Fibroblast of skin of back (primary cell): Measurements from ENCODE around the gene GALNT18.

Source experiments
- DNase-seq: peaks from one replicate; pipeline ENCODE4 v3.0.0-alpha.2; 2013

Gene GALNT18

GRCh38 chr11:11525283-11525682, 96.5 kb downstream of the GALNT18 start:
- DNase-seq: no peak

DNA sequence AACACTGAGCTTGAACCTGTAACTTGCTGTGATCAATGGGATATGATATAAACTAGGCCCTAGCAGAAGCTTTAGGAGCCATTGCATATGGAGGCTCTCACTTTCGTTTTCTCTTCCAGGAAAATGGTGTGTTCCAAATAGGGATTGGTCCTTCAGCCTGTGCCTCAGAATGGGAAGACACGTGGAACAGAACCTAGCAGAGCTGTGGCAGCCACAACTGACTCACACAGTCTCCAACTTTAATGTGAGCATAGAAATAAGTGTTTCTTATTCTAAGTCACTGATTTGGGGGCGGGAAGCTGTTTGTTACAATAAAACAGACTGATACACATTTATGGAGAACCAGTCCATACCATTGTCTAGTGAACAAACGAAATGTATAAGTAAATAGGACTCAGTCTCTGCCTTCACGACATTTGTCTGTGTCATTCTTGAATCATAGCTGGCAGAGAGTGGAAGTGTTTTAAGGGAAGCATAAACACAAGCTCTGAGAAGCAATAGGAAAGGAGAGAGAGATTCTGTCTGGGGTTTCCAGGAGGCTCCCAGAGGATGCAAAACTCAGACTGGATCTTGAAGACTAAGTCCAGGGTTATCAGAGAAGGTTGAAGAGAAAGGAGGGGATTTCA, 97.3 kb downstream of the GALNT18 start:
- DNase-seq: no peak

GRCh38 chr11:11522591-11522990, 99.2 kb downstream of the GALNT18 start:
- DNase-seq: no peak

DNA sequence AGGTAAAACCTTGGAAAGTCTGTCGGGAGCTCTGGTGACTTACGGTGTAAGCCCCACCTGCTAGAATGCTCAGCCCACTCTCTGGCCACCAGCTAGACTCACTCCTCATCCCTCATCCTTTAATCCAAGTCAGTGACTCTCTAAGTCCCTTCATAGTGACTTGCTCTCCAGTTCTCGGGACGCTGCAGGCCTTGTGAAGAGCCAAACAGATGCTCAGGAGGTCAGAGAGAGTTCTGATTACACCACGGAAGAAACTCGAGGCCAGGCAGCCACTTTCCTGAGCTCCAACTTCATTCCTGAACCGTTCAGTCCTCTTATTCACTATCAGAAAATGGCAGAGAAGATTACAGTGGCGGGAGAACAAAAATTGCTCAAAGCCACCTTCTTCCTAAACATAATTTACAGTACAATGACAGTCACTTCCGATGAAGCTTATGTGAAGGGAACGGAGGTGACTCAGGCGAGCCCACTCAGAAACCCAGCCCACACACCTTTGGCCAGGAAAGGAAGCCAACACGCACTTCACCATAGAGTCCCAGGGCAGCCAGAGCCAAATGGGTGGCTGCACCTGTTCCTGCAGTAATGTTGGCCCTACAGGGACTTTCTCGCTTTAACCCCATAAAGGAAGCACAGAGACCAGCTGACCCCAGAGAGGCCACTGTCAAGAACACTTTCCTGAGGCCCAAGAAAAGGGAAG, 100.4 kb downstream of the GALNT18 start:
- DNase-seq: no peak

GRCh38 chr11:11520231-11521015, 101.4 kb downstream of the GALNT18 start:
- DNase-seq: no peak

GRCh38 chr11:11519184-11519583, 102.6 kb downstream of the GALNT18 start:
- DNase-seq: no peak

DNA sequence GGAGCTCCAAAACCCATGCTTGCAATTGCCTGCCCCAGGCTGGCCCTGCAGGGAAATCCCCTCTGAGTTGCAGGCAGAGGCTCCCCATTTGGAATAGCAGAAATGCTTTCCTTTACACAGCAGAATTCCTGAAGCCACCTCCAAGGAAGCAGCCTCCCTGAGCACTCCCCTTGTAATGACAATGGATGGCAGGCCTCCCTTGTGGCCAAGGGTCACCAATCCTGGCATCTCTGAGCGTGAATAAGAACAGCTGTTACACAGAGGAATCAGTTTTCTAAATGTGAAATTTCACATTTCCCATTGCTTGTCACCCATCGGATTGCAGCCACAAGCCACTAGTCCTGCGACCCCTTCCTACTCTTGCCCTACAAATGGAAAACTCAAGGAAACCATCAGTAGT, 107.6 kb downstream of the GALNT18 start:
- no peak for DNase-seq

- no peak for DNase-seq
Measured at GRCh38 chr11:11513422-11513821, 108.4 kb downstream of the GALNT18 start.

- DNase-seq: no peak
Measured at GRCh38 chr11:11512929-11513328, 108.9 kb downstream of the GALNT18 start.

DNA sequence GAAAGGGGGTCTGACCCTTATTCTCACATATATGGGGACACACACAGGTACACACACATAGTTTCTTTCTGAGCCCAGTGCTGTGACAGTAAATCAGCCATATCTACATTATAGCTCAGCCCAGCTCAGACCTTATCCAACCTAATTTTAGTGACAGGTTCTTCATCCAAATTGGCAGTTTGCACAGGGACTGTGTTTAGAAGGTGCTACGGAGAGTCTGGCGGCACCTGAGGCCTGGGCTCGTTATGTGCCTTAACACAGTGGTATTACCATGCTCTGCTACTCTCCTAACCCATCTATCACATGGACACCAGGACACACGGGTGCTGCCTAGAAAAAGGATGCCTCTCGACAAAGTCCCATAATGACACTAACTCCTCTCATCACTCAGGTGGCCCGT, 109.3 kb downstream of the GALNT18 start:
- no peak for DNase-seq

GRCh38 chr11:11512090-11512489, 109.7 kb downstream of the GALNT18 start:
- DNase-seq: no peak

- peak; percentile 21 for DNase-seq
Measured at GRCh38 chr11:11510939-11511338, 110.9 kb downstream of the GALNT18 start.

DNA sequence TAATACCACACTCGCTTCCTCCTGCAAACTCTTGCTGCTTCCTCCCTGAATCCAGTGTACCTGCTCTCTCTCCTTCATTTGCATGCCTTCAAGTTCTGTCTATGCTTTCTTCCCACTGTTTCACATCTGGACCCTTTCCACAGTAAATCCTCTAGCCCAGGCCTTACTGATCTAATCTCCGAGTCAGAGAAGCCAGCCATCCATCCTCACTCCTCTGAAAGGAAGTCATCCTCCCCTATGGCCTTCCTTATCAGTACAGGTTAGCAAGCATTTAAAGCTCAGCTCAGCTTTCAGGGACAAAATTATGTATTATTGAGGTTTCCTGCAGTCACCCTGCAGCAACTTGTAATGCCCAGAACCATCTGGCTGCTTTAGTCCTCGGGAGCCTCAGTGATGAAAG, 116.1 kb downstream of the GALNT18 start:
- DNase-seq: no peak

- DNase-seq: peak; percentile 16
Measured at GRCh38 chr11:11505190-11505589, 116.6 kb downstream of the GALNT18 start.

- no peak for DNase-seq
Measured at GRCh38 chr11:11504071-11504470, 117.7 kb downstream of the GALNT18 start.

- no peak for DNase-seq
Measured at GRCh38 chr11:11502263-11502861, 119.4 kb downstream of the GALNT18 start.

GRCh38 chr11:11501546-11502262, 120.1 kb downstream of the GALNT18 start:
- DNase-seq: no peak

- DNase-seq: no peak
Measured at GRCh38 chr11:11500744-11501487, 120.9 kb downstream of the GALNT18 start.

DNA sequence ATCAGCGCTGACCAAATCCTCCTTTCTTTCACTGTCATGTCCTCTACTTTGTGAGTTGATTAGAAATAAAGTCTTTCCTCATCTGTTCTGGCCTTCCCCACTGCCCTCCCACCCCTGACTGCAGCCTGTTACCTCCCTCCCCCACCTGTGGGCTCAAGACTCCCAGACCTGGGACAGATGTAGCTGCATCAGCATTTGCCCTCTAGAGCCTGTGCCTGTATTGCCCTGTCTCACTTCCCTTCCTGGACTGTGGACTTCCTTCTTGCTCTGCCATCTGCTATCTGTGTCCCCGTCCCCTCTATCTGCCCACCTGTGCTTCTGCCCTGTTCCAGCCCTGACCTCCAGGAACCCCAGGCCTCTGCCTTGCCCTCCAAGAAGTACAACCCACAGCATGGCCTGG, 122.5 kb downstream of the GALNT18 start:
- no peak for DNase-seq

- DNase-seq: no peak
Measured at GRCh38 chr11:11498195-11498594, 123.6 kb downstream of the GALNT18 start.

DNA sequence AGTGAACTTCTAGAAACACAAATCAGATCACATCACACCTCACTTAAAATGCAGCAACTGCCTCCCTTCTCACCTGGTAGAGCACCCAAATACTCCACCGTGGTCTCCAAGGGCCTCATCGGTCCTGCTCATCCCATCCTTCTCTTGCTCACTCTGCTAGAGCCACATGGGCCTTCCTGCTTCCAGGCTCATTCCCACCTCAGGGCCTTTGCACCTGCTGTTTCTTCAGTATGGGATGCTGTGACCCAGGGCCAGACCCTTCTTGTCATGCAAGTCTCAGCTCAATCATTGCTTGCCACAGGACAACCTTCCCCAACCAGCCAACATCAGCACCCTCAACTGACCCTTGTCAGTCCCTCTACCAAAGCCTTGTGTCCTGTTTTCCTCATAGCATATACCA, 124.9 kb downstream of the GALNT18 start:
- no peak for DNase-seq

- DNase-seq: no peak
Measured at GRCh38 chr11:11494348-11494747, 127.5 kb downstream of the GALNT18 start.
